GM12865 (cell line): Measurements from ENCODE around the gene OPCML.

Source experiments
- DNase-seq: peaks from one replicate; pipeline ENCODE4 v3.0.0; 2010; ENCODE audit warnings: low read depth
- H3K4me3 ChIP-seq: 2 replicates; pipeline ENCODE4 v1.5.1; 2011; ENCODE audit warnings: mild to moderate bottlenecking, low read depth, low read length, control low read depth
- CTCF ChIP-seq: IDR thresholded peaks from 2 replicates; pipeline ENCODE4 v1.5.1; 2011; ENCODE audit warnings: low read length, control low read depth, low read depth, inconsistent platforms; ENCODE audit not compliant: insufficient read depth; ENCODE audit errors: missing control alignments

OPCML gene

GRCh38 chr11:132721526-132721925, 810.8 kb downstream of the OPCML start:
- no peak for TF ChIP-seq CTCF
- no peak for DNase-seq
- H3K4me3 ChIP-seq: no peak overlapping the region

DNA sequence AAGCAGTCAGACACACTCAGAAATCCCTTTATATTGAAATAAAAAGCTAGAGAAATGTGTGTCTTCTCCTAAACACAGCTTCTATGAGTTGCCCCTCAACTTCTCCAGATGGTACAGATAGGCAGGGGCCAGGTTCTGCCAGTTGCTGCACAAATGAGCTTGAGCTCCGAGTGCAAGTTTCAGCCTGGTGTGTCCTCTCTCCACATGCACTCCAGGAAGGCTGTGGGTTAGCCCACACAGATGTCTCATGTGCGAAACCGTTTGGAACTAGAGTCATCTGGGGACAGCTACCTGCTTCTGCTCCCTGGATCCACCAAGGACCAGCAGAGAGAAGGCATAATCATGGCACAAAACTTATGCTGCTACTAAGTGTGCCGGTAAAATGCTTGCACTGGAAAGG, 812.6 kb downstream of the OPCML start:
- TF ChIP-seq CTCF: no peak
- H3K4me3 ChIP-seq: no peak overlapping the region
- DNase-seq: no peak

DNA sequence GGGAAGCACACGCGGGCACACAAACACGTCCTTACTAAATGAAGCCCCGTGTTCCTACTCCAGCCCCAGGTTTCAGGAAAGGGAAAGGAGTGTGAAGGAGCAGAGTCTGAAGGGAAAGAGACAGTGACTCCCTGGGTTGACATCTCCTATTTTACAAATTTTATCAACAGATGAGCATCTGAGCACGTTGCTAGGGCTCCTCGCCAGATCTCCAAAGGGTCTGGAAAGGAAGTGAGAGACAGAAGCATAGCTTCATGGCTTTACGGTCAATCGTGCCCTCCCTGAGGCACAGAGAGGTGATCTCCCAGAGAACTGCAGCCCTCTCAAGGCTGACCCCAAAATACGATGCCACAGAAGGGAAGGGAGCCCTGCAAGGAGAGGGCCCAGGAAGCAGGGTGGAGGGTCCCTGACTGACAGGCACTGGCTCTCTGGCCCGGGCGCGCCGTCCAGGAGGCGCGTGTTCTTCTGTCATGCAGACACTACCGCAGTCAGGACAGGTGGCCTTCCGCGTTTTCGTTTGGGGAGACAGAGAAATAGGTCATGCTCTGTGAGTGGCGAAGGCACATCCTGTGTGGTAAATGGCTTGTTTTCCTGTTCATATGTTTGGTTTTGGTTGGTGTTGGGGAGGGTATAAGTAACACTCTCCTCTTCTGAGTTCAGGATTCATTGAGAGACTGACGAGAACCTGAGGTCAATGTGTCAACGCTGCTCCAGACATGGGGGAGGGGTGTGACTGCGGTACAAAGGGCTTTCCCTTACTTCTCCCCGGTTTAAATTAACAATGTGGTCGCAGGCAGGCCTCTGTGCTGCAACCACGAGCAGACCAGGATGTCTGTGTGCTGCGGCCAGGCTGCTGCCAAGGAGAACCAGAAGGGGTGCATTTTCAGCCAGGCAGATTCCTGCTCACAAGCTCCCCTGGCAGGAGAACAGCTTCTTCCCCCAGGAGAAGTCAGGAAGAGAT, 813.3 kb downstream of the OPCML start:
- DNase-seq: peak; percentile 73
- TF ChIP-seq CTCF: no peak
- no peak overlapping the region for H3K4me3 ChIP-seq

- no peak for DNase-seq
- H3K4me3 ChIP-seq: no peak overlapping the region
- TF ChIP-seq CTCF: no peak
These were observed 814.5 kb downstream of the OPCML start for GRCh38 chr11:132717824-132718223.

GRCh38 chr11:132716037-132716436, 816.3 kb downstream of the OPCML start:
- H3K4me3 ChIP-seq: no peak overlapping the region
- no peak for TF ChIP-seq CTCF
- DNase-seq: no peak

DNA sequence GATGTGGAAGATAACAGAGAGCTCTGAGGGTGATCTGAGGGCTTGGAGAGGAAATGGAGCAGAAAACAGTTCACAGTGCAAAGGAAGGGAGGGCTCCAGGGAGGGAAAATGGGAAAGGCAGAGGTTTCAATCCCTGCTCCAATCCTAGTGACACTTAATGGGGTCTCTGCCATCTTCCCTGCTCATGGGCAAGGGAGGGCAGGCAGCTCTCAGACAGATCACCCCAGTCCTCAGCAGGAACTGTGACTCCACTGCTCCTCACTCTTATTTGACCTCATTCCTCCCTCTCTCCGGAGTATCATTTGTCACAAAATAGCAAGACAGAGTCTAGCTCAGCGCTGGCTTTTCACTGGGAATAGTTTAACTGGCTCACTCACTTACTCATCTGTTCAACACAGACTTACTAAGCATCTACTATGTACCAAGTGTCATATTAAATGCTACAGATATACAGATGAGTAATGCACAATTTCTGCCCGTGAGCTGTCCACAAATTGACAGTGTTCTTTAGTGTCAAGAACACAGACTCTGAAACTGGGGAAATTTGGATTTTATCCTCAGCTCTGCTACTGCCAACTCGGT, 817.4 kb downstream of the OPCML start:
- TF ChIP-seq CTCF: no peak
- no peak overlapping the region for H3K4me3 ChIP-seq
- no peak for DNase-seq

- no peak for TF ChIP-seq CTCF
These were observed 819.8 kb downstream of the OPCML start for GRCh38 chr11:132712466-132712865.

More at GRCh38 chr11:132712466-132712865, 819.8 kb downstream of the OPCML start:
- H3K4me3 ChIP-seq: no peak overlapping the region
- no peak for DNase-seq
